GM18907 (cell line): ENCODE data around the gene AKR1D1.
A peak's percentile ranks its signal among the peaks of the same experiment; 100 is the strongest.
"Not testable (repeated sequence)": the region's sequence is repeated elsewhere in the genome, so short reads cannot be mapped to it uniquely, and the experiment has no call there.

Experiments
- ATAC-seq: cut with Tn5 transposase; IDR thresholded peaks from one replicate; pipeline ENCODE4 v1.9.1; 2021; ENCODE audit warnings: mild to moderate bottlenecking, moderate library complexity; ENCODE audit not compliant: unreplicated experiment

Gene AKR1D1

GRCh38 chr7:138116892-138117291, 40.6 kb downstream of the AKR1D1 start:
- ATAC-seq, result no peak

- ATAC-seq, result no peak
Measured at GRCh38 chr7:138120140-138120827, 44.0 kb downstream of the AKR1D1 start.

GRCh38 chr7:138122162-138122561, 45.9 kb downstream of the AKR1D1 start:
- no peak for ATAC-seq

- no peak for ATAC-seq
Measured at GRCh38 chr7:138125119-138125518, 48.9 kb downstream of the AKR1D1 start.

GRCh38 chr7:138125598-138126111, 49.4 kb downstream of the AKR1D1 start:
- ATAC-seq, result peak; percentile 70

- ATAC-seq, result no peak
Measured at GRCh38 chr7:138126928-138127327, 50.7 kb downstream of the AKR1D1 start.

- ATAC-seq, result no peak
Measured at GRCh38 chr7:138127996-138128395, 51.7 kb downstream of the AKR1D1 start.

- ATAC-seq, result no peak
Measured at GRCh38 chr7:138129551-138130165, 53.4 kb downstream of the AKR1D1 start.

- no peak for ATAC-seq
Measured at GRCh38 chr7:138137423-138138171, 61.3 kb downstream of the AKR1D1 start.

- ATAC-seq, result no peak
Measured at GRCh38 chr7:138138244-138138643, 62.0 kb downstream of the AKR1D1 start.

- ATAC-seq, result no peak
Measured at GRCh38 chr7:138142583-138143201, 66.4 kb downstream of the AKR1D1 start.

- no peak for ATAC-seq
Measured at GRCh38 chr7:138144958-138145357, 68.7 kb downstream of the AKR1D1 start.

GRCh38 chr7:138146221-138146620, 70.0 kb downstream of the AKR1D1 start:
- ATAC-seq, result not testable (repeated sequence)

- ATAC-seq, result not testable (repeated sequence)
Measured at GRCh38 chr7:138146757-138147734, 70.8 kb downstream of the AKR1D1 start.

GRCh38 chr7:138151731-138152577, 75.7 kb downstream of the AKR1D1 start:
- ATAC-seq, result no peak

- ATAC-seq, result no peak
Measured at GRCh38 chr7:138154661-138155060, 78.4 kb downstream of the AKR1D1 start.

GRCh38 chr7:138157702-138158101, 81.4 kb downstream of the AKR1D1 start:
- no peak for ATAC-seq

- no peak for ATAC-seq
Measured at GRCh38 chr7:138158739-138159528, 82.7 kb downstream of the AKR1D1 start.
